NOMO-1 treated with dmso at 0.1 percent for 144 hours (cell line): ENCODE measurements around the gene CDH24.

Experiments used
- DNase-seq: peaks from one replicate; lab custom pipeline; 2025; ENCODE audit not compliant: unreplicated experiment; lab: John Stamatoyannopoulos, UW

Gene CDH24

GRCh38 chr14:23056956-23057756 lies at the start of gene CDH24:
CDH24 (minus strand) TSS chr14:23057520; CDS start chr14:23055733, 1,787 bp downstream.
- no peak for DNase-seq

DNA sequence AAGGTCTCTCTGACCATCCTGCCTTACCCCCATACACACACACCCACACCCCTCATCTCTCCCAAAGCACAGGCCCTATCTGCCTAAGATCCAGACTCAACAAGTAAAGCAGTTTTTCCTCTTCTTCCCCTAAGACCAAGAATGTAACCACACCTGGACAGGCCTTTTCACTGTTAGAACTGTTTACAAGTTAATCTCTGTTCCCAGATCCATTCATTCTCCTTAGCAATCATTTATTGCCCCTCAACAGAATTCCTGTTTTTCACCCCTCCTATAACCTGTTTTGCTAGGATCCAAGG lies 49.4 kb upstream of the CDH24 start:
- no peak for DNase-seq

GRCh38 chr14:23105348-23105824 lies 48.1 kb upstream of the CDH24 start:
- DNase-seq: no peak

- DNase-seq: no peak
These were observed 47.4 kb upstream of the CDH24 start, which contains the start of gene CIROP for GRCh38 chr14:23104591-23105347. CIROP (minus strand) TSS chr14:23104989; CDS start chr14:23104920, 69 bp downstream.

DNA sequence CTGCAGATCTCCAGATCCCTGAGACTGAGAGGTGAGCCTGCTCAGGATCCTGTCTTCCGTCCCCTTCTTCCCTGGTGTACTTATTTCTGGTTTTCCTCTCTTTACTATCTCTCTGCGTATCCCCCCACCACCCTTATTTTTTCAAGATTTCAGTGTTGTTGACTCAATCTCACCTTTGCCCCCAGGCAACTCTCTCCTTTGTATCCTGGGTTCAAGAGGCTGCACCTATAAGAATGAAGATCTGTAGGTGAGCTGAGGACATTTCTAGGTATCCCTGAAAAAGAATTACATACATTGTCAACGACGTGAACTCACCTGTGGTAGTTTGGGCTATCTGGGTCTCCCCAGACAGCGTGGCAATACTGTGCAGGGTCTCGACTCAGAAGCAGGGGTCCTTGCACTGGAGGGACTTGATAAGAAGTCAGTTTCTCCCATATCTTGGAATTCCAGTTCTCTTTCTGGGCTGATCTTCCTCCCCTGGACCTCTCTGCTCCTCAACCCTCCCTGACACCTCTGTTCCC lies 46.8 kb upstream of the CDH24 start:
- DNase-seq: no peak

DNA sequence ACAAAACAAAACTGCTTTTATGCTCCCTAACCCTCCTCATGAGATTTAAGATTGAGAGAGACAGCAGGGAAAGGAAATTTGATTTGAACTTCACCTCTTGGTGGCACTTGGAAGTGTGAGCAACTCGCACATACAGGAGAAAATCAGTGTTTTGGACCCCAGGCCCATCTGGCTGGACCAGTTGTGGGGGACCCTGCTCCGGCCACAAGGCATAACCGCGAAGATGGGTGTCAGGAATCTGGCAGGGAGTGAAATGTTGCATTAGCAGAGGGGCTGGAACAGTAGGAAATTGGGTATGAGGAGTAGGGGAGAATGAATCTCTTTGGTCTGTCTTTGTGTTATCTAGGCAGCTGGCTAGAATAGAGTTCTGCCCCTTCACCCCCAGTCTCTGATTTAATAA lies 46.3 kb upstream of the CDH24 start:
- DNase-seq: no peak

DNA sequence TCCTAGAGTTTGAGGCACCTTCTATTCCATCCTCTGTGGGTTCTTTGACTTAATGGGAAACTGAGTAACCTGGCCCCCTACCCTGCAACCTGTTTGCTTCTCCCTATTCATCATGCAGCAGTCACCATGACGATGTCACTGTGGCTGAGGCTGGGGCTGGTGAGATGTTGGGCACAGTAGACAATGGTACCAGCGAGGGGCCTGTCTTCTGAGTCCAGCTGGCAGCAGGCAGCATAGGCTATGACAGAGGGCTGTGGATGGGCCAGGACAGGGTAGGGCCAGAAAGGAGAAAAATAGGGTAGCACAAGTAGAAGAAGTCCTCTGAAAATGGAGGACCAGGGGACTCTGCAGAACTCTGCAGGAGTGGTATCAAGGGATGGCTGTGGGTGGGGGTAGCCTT lies 45.5 kb upstream of the CDH24 start:
- DNase-seq: no peak

GRCh38 chr14:23101986-23102625 lies 44.8 kb upstream of the CDH24 start:
- no peak for DNase-seq

- DNase-seq: no peak
These were observed 44.1 kb upstream of the CDH24 start for GRCh38 chr14:23101213-23101970.

DNA sequence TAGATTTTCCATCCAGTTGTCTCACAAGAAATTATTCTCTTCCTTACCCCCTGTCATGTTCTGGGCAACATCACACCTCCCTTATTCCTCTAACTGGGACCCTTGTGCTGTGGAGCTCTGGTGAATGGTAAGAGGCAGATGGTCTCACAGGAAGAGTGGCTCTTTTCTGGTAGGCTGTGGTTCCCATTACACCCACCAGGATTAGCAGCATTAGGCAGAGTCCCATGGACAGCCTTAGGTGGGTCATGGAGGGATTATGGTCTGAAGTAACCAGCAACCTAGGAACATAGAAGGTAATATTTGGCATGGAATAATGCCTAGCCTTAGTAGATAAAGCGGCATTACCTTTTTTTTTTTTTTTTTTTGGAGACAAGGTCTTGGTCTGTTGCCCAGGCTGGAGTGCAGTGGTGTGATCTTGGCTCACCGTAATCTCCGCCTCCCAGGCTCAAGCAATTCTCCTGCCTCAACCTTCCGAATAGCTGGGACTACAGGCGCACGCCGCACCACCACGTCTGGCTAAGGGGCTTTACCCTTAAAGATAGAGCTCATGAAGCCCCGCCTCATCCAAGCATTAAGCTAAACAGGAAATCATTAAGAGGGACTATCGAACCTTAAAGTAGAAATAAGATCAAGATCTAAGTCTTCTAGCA lies 42.0 kb upstream of the CDH24 start:
- DNase-seq: no peak

- no peak for DNase-seq
These were observed 40.5 kb upstream of the CDH24 start for GRCh38 chr14:23097786-23098185.

GRCh38 chr14:23095196-23096108 lies 38.1 kb upstream of the CDH24 start, which contains the start of gene C14orf119:
C14orf119 (plus strand) TSS chr14:23095505; CDS start chr14:23097659, 2,154 bp downstream.
- DNase-seq: no peak

DNA sequence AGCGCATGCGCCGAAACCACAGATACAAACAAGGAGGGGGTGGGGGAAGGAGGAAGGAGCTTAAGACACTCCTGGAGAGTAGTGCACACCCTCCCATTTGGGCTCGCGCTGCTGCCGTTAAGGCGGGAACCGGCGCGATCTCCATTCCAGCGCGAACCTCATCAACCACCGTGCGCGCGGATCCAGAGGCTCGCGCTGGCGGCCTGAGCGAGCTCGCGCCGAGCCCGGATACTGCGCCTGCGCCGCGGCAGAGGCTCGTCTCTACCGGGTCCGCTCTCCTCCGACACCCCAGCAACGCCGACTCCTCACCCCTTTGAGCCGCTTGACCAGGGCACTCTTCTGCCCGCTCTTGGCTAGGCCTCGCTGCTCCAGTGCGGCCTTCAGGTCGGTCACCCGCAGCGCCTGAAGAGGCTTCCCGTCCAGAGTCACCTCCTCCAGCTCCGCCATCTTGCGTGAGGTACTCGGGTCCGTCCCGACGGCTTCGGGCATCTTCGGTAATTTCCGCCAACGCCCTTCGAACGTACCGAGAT lies 37.4 kb upstream of the CDH24 start, which contains the start of gene ACIN1:
ACIN1 (minus strand) TSS at position 471 of the 530 bp plus-strand sequence; CDS start at position 447, 24 bp downstream.
- no peak for DNase-seq

- no peak for DNase-seq
These were observed 36.8 kb upstream of the CDH24 start for GRCh38 chr14:23093991-23094665.

DNA sequence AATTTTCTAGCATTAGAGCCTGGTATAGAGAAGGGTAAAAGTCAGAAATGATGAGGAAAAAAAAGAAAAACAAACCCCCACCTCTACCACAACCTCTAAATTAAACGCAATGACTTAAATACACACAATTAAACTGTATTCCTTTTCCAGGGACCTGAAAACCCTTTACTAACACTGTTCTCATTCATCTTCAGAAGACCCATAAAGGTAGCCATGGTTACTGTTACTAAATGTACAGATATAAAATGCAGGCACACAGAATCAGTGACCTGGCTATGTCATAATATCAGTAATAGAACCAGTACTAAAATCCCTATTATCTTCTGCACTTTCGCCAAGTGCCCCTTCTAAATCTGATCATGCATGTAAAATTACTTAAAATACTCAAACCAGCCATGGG lies 36.2 kb upstream of the CDH24 start:
- no peak for DNase-seq

- DNase-seq: no peak
These were observed 35.8 kb upstream of the CDH24 start for GRCh38 chr14:23093104-23093503.

GRCh38 chr14:23091294-23092225 lies 34.2 kb upstream of the CDH24 start:
- no peak for DNase-seq
